Neural cell (in vitro differentiated cells): Measurements from ENCODE around the gene SMARCC1. TPM values are rescaled to one million over a fixed set of nuclear protein-coding genes. Genes with fewer than 3 reads are reported as not detected.
A peak's percentile ranks its signal among the peaks of the same experiment; 100 is the strongest.

Experiments used
- H2AFZ ChIP-seq: fragments of 200-600, 300-800 bp; sonication (generic), shearing (Covaris generic); 2 replicates; pipeline ENCODE4 v1.6.0; 2014; ENCODE audit warnings: low read depth, mild to moderate bottlenecking, antibody characterized with exemption, low read length, moderate library complexity
- H3F3A ChIP-seq: fragments of 200-600 bp; shearing (Covaris generic); 2 replicates; pipeline ENCODE4 v1.6.1; 2016; ENCODE audit warnings: mild to moderate bottlenecking, moderate library complexity, mixed read lengths, antibody characterized with exemption, low read length; ENCODE audit not compliant: insufficient read depth, poor library complexity, severe bottlenecking
- H3K27ac ChIP-seq: fragments of 200-600, 300-800 bp; sonication (generic), shearing (Covaris generic); 2 replicates; pipeline ENCODE4 v1.5.1; 2014; ENCODE audit warnings: mild to moderate bottlenecking, low read length, moderate library complexity
- H3K27me3 ChIP-seq: fragments of 300-800, 200-600 bp; sonication (generic), shearing (Covaris generic); 2 replicates; pipeline ENCODE4 v1.6.0; 2014; ENCODE audit warnings: mild to moderate bottlenecking, low read depth, low read length, moderate library complexity; ENCODE audit not compliant: insufficient read depth
- H3K36me3 ChIP-seq: fragments of 300-800, 200-600 bp; sonication (generic), shearing (Covaris generic); 2 replicates; pipeline ENCODE4 v1.5.1; 2014; ENCODE audit warnings: mild to moderate bottlenecking, antibody characterized with exemption, low read length, moderate library complexity; ENCODE audit not compliant: insufficient read depth
- H3K4me2 ChIP-seq: fragments of 300-800, 200-600 bp; sonication (generic), shearing (Covaris generic); 2 replicates; pipeline ENCODE4 v1.6.0; 2014; ENCODE audit warnings: mild to moderate bottlenecking, low read length
- H3K4me3 ChIP-seq: fragments of 300-800, 200-600 bp; sonication (generic), shearing (Covaris generic); 2 replicates; pipeline ENCODE4 v1.5.1; 2014; ENCODE audit warnings: mild to moderate bottlenecking, low read length, moderate library complexity
- H3K79me2 ChIP-seq: fragments of 200-600 bp; shearing (Covaris generic); replicated peaks from 2 replicates; pipeline ENCODE4 v1.6.0; 2014; ENCODE audit warnings: mild to moderate bottlenecking, low read length, moderate library complexity; ENCODE audit not compliant: insufficient read depth
- H3K9ac ChIP-seq: fragments of 300-800, 200-600 bp; sonication (generic), shearing (Covaris generic); 2 replicates; pipeline ENCODE4 v1.6.1; 2016; ENCODE audit warnings: mild to moderate bottlenecking, low read length, mixed read lengths
- H3K9me2 ChIP-seq: fragments of 200-600 bp; shearing (Covaris generic); 2 replicates; pipeline ENCODE4 v1.6.1; 2016; ENCODE audit warnings: mild to moderate bottlenecking, low read length, mixed read lengths; ENCODE audit not compliant: insufficient read depth
- H3K9me3 ChIP-seq: fragments of 200-600, 300-800 bp; sonication (generic), shearing (Covaris generic); 2 replicates; pipeline ENCODE4 v1.6.1; 2016; ENCODE audit warnings: mild to moderate bottlenecking, mixed run types, low read length, moderate library complexity, mixed read lengths
- H4K20me1 ChIP-seq: fragments of 200-600 bp; shearing (Covaris generic); 2 replicates; pipeline ENCODE4 v1.6.1; 2016; ENCODE audit warnings: mild to moderate bottlenecking, mixed run types; ENCODE audit not compliant: insufficient read depth
- CTCF ChIP-seq: fragments of 450-650 bp; IDR thresholded peaks from 2 replicates; pipeline ENCODE4 v1.5.1; 2014; ENCODE audit warnings: antibody characterized with exemption, mild to moderate bottlenecking, moderate library complexity; ENCODE audit not compliant: poor library complexity, severe bottlenecking
- EP300 ChIP-seq: fragments of 450-650 bp; conservative IDR thresholded peaks from 2 replicates; pipeline ENCODE4 v1.6.1; 2014; ENCODE audit warnings: antibody characterized with exemption, mild to moderate bottlenecking, moderate library complexity; ENCODE audit not compliant: poor library complexity, severe bottlenecking
- EZH2 ChIP-seq: fragments of 200-600, 300-800 bp; shearing (Covaris generic), sonication (generic); IDR thresholded peaks from 2 replicates; pipeline ENCODE4 v1.6.1; 2014; ENCODE audit warnings: antibody characterized with exemption, low read length, borderline replicate concordance, mild to moderate bottlenecking; ENCODE audit not compliant: insufficient read depth, poor library complexity, severe bottlenecking
- MXI1 ChIP-seq: fragments of 450-650 bp; conservative IDR thresholded peaks from 2 replicates; pipeline ENCODE4 v1.6.1; 2014; ENCODE audit warnings: antibody characterized with exemption, mild to moderate bottlenecking; ENCODE audit not compliant: poor library complexity, severe bottlenecking
- POLR2AphosphoS5 ChIP-seq: IDR thresholded peaks from 2 replicates; pipeline ENCODE4 v1.6.1; 2012
- RAD21 ChIP-seq: fragments of 450-650 bp; conservative IDR thresholded peaks from 2 replicates; pipeline ENCODE4 v1.6.1; 2014; ENCODE audit warnings: antibody characterized with exemption, mild to moderate bottlenecking, moderate library complexity
- SMC3 ChIP-seq: fragments of 450-650 bp; conservative IDR thresholded peaks from 2 replicates; pipeline ENCODE4 v1.6.1; 2014; ENCODE audit warnings: antibody characterized with exemption, mild to moderate bottlenecking, moderate library complexity; ENCODE audit not compliant: poor library complexity
- TAF1 ChIP-seq: IDR thresholded peaks from 2 replicates; pipeline ENCODE4 v1.6.1; 2012; ENCODE audit warnings: low read depth
- polyA plus RNA-seq: library from polyadenylated mRNA; depleted of rRNA; stranded (reverse); fragments of >200 nt; gene quantifications from 2 replicates; pipeline ENCODE4 v1.2.3, GENCODE V29; 2014
- TF ChIP-seq, protein P1 (sequence below): IDR thresholded peaks from 2 replicates; pipeline ENCODE4 v1.6.1; 2012; ENCODE audit warnings: borderline replicate concordance

SMARCC1 gene
- polyA plus RNA-seq, 1 donor from 2014 or later: 29.4 TPM

- Histone ChIP-seq H3K79me2 (peaks cover 50% of the 10 kb centered on the region), H2AFZ (no peak overlapping the region), H3F3A (peaks cover 10% of the 10 kb centered on the region), H3K4me3 (peak overlapping the region; percentile 77), H3K9ac (peak overlapping the region; percentile 93), H3K4me2 (peak overlapping the region; percentile 92), H3K9me2 (no peaks in the 10 kb centered on the region), H3K27me3 (no peaks in the 10 kb centered on the region), H3K27ac (peak overlapping the region; percentile 94), H3K9me3 (no peaks in the 10 kb centered on the region), H4K20me1 (peaks cover 4% of the 10 kb centered on the region), H3K36me3 (no peaks in the 10 kb centered on the region)
- TF ChIP-seq, protein P1, sequence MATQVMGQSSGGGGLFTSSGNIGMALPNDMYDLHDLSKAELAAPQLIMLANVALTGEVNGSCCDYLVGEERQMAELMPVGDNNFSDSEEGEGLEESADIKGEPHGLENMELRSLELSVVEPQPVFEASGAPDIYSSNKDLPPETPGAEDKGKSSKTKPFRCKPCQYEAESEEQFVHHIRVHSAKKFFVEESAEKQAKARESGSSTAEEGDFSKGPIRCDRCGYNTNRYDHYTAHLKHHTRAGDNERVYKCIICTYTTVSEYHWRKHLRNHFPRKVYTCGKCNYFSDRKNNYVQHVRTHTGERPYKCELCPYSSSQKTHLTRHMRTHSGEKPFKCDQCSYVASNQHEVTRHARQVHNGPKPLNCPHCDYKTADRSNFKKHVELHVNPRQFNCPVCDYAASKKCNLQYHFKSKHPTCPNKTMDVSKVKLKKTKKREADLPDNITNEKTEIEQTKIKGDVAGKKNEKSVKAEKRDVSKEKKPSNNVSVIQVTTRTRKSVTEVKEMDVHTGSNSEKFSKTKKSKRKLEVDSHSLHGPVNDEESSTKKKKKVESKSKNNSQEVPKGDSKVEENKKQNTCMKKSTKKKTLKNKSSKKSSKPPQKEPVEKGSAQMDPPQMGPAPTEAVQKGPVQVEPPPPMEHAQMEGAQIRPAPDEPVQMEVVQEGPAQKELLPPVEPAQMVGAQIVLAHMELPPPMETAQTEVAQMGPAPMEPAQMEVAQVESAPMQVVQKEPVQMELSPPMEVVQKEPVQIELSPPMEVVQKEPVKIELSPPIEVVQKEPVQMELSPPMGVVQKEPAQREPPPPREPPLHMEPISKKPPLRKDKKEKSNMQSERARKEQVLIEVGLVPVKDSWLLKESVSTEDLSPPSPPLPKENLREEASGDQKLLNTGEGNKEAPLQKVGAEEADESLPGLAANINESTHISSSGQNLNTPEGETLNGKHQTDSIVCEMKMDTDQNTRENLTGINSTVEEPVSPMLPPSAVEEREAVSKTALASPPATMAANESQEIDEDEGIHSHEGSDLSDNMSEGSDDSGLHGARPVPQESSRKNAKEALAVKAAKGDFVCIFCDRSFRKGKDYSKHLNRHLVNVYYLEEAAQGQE: no peak
- peak; percentile 30 for TF ChIP-seq EP300
- no peak for TF ChIP-seq SMC3
- no peak for TF ChIP-seq TAF1
- TF ChIP-seq CTCF: no peak
- no peak for TF ChIP-seq RAD21
- TF ChIP-seq POLR2AphosphoS5: no peak
- TF ChIP-seq EZH2: no peak
- peak; percentile 88 for TF ChIP-seq MXI1
These were observed 680 bp downstream of the SMARCC1 start for GRCh38 chr3:47780741-47781684.

DNA sequence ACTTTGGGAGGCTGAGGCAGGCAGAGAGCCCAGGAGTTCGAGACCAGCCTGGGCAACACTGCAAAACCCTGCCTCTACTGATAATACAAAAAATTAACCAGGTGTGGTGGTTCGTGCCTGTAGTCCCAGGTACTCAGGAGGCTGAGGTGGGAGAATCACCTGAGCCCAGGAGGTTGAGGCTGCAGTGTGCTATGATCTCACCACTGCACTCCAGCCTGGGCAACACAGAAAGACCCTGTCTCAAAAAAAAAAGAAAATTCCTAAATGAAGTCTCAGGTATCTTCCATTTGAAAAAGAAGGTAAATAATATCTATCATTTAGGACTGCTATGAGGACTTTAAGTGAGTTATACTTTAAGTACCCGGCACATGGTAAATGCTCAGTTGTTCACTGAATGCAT lies 2.9 kb downstream of the SMARCC1 start:
- H3K27ac ChIP-seq: no peak overlapping the region
- H3K79me2 ChIP-seq: peaks cover 70% of the 10 kb centered on the region
- no peaks in the 10 kb centered on the region for H3K9me2 ChIP-seq
- H3F3A ChIP-seq: peaks cover 10% of the 10 kb centered on the region
- H3K36me3 ChIP-seq: no peaks in the 10 kb centered on the region
- peak overlapping the region; percentile 77 for H3K4me3 ChIP-seq
- no peaks in the 10 kb centered on the region for H3K27me3 ChIP-seq
- H3K9ac ChIP-seq: no peak overlapping the region
- H3K4me2 ChIP-seq: peak overlapping the region; percentile 92
- no peak overlapping the region for H2AFZ ChIP-seq
- H3K9me3 ChIP-seq: no peaks in the 10 kb centered on the region
- no peak for TF ChIP-seq CTCF
- TF ChIP-seq MXI1: no peak
- TF ChIP-seq RAD21: no peak
- TF ChIP-seq POLR2AphosphoS5: no peak
- no peak for TF ChIP-seq SMC3
- TF ChIP-seq TAF1: no peak
- TF ChIP-seq, protein P1: no peak
- no peak for TF ChIP-seq EP300
- no peak for TF ChIP-seq EZH2
- peaks cover 6% of the 10 kb centered on the region for H4K20me1 ChIP-seq
